Globus pallidus (tissue), 1 donor: ENCODE measurements around the gene BSPRY.

Source experiments
- DNase-seq: peaks from one replicate; pipeline ENCODE4 v3.0.0-alpha.2; 2015; ENCODE audit warnings: low spot score

The BSPRY gene

GRCh38 chr9:113349445-113350094 is at the start of gene BSPRY:
Gene BSPRY (plus strand): TSS chr9:113349541. CDS start chr9:113349580, 39 bp downstream.
- no peak for DNase-seq

- peak; percentile 13 for DNase-seq
These were observed 49.5 kb upstream of the BSPRY start for GRCh38 chr9:113299800-113300292.

- DNase-seq = no peak
These were observed 47.8 kb upstream of the BSPRY start for GRCh38 chr9:113301548-113301947.

GRCh38 chr9:113302792-113303418 is 46.4 kb upstream of the BSPRY start, which contains the start of gene RNF183:
Gene RNF183 (minus strand): TSS chr9:113303376. CDS start chr9:113298184, 5,192 bp downstream.
- no peak for DNase-seq

GRCh38 chr9:113306566-113306965 is 42.8 kb upstream of the BSPRY start:
- no peak for DNase-seq

GRCh38 chr9:113307396-113307975 is 41.9 kb upstream of the BSPRY start:
- no peak for DNase-seq

- peak; percentile 47 for DNase-seq
These were observed 40.0 kb upstream of the BSPRY start for GRCh38 chr9:113309204-113309813.

- no peak for DNase-seq
These were observed 38.8 kb upstream of the BSPRY start for GRCh38 chr9:113310538-113310937.

- DNase-seq = no peak
These were observed 37.4 kb upstream of the BSPRY start for GRCh38 chr9:113311961-113312360.

GRCh38 chr9:113313261-113313660 is 36.1 kb upstream of the BSPRY start:
- DNase-seq = no peak

- no peak for DNase-seq
These were observed 34.1 kb upstream of the BSPRY start for GRCh38 chr9:113315231-113315630.

- DNase-seq = no peak
These were observed 33.3 kb upstream of the BSPRY start for GRCh38 chr9:113316030-113316429.

GRCh38 chr9:113317777-113318176 is 31.6 kb upstream of the BSPRY start:
- DNase-seq = no peak

GRCh38 chr9:113319054-113319453 is 30.3 kb upstream of the BSPRY start:
- no peak for DNase-seq

- no peak for DNase-seq
These were observed 29.3 kb upstream of the BSPRY start for GRCh38 chr9:113320051-113320450.

- no peak for DNase-seq
These were observed 26.7 kb upstream of the BSPRY start for GRCh38 chr9:113322671-113323070.

GRCh38 chr9:113326230-113326629 is 23.1 kb upstream of the BSPRY start:
- no peak for DNase-seq

- no peak for DNase-seq
These were observed 21.1 kb upstream of the BSPRY start for GRCh38 chr9:113328045-113328782.

- DNase-seq = no peak
These were observed 17.6 kb upstream of the BSPRY start for GRCh38 chr9:113331780-113332179.

- no peak for DNase-seq
These were observed 11.6 kb upstream of the BSPRY start for GRCh38 chr9:113337714-113338113.

- peak; percentile 83 for DNase-seq
These were observed 9.2 kb upstream of the BSPRY start, which contains the start of gene WDR31 for GRCh38 chr9:113340011-113340699. Gene WDR31 (minus strand): TSS chr9:113340275. CDS start chr9:113332022, 8,253 bp downstream.
